ENCODE results near the gene KLF3.

Gene KLF3

GRCh38 chr4:38674258-38675144 is 10.5 kb downstream of the KLF3 start:
- DNase-seq (ENCODE audit: low read depth in 2 of 2) = no peak

GRCh38 chr4:38675146-38676121 is 11.4 kb downstream of the KLF3 start:
- peak in 1 of 2 experiments; percentile 54 for DNase-seq (ENCODE audit: low read depth in 2 of 2)

GRCh38 chr4:38676986-38677385 is 13.0 kb downstream of the KLF3 start:
- DNase-seq (ENCODE audit: low read depth in 2 of 2) = no peak

- DNase-seq (ENCODE audit: low read depth in 2 of 2) = no peak
These were observed 13.4 kb downstream of the KLF3 start for GRCh38 chr4:38677441-38677840.

GRCh38 chr4:38678078-38678477 is 14.1 kb downstream of the KLF3 start:
- DNase-seq (ENCODE audit: low read depth in 2 of 2) = peak in 1 of 2 experiments; percentile 48

- no peak for DNase-seq (ENCODE audit: low read depth in 2 of 2)
These were observed 15.9 kb downstream of the KLF3 start for GRCh38 chr4:38679921-38680320.

GRCh38 chr4:38681281-38681991 is 17.4 kb downstream of the KLF3 start:
- DNase-seq (ENCODE audit: low read depth in 2 of 2) = no peak

- no peak for DNase-seq (ENCODE audit: low read depth in 2 of 2)
These were observed 18.3 kb downstream of the KLF3 start for GRCh38 chr4:38682336-38682735.

- DNase-seq (ENCODE audit: low read depth in 2 of 2) = no peak
These were observed 19.3 kb downstream of the KLF3 start for GRCh38 chr4:38683276-38683675.

- DNase-seq (ENCODE audit: low read depth in 2 of 2) = no peak
These were observed 20.3 kb downstream of the KLF3 start for GRCh38 chr4:38684271-38684670.

- DNase-seq (ENCODE audit: low read depth in 2 of 2) = no peak
These were observed 21.2 kb downstream of the KLF3 start for GRCh38 chr4:38684951-38685844.

GRCh38 chr4:38686682-38687081 is 22.7 kb downstream of the KLF3 start:
- DNase-seq (ENCODE audit: low read depth in 2 of 2) = no peak

- no peak for DNase-seq (ENCODE audit: low read depth in 2 of 2)
These were observed 23.6 kb downstream of the KLF3 start for GRCh38 chr4:38687571-38688011.

GRCh38 chr4:38688676-38689355 is 24.8 kb downstream of the KLF3 start:
- no peak for DNase-seq (ENCODE audit: low read depth in 2 of 2)

GRCh38 chr4:38691251-38692008 is 27.4 kb downstream of the KLF3 start:
- peak in 1 of 2 experiments; percentile 22 for DNase-seq (ENCODE audit: low read depth in 2 of 2)

- DNase-seq (ENCODE audit: low read depth in 2 of 2) = no peak
These were observed 28.4 kb downstream of the KLF3 start for GRCh38 chr4:38692421-38692820.

- DNase-seq (ENCODE audit: low read depth in 2 of 2) = no peak
These were observed 29.6 kb downstream of the KLF3 start for GRCh38 chr4:38693569-38693968.

GRCh38 chr4:38694330-38694729 is 30.3 kb downstream of the KLF3 start:
- no peak for DNase-seq (ENCODE audit: low read depth in 2 of 2)

- no peak for DNase-seq (ENCODE audit: low read depth in 2 of 2)
These were observed 31.8 kb downstream of the KLF3 start for GRCh38 chr4:38695809-38696208.
